MM.1S (cell line): ENCODE measurements around the gene SLC17A7.

Experiments used
- EZH2 ChIP-seq: fragments of 300-600 bp; sonication (generic); optimal IDR thresholded peaks from 2 replicates; pipeline ENCODE3; 2017; ENCODE audit warnings: low read depth, mild to moderate bottlenecking, antibody characterized with exemption, low read length, mixed read lengths
- TF ChIP-seq, protein P1 (sequence below): fragments of 300-600 bp; sonication (generic); IDR thresholded peaks from 2 replicates; pipeline ENCODE4 v1.5.1; 2016; ENCODE audit warnings: antibody characterized with exemption, low read length, mixed read lengths

DNA sequence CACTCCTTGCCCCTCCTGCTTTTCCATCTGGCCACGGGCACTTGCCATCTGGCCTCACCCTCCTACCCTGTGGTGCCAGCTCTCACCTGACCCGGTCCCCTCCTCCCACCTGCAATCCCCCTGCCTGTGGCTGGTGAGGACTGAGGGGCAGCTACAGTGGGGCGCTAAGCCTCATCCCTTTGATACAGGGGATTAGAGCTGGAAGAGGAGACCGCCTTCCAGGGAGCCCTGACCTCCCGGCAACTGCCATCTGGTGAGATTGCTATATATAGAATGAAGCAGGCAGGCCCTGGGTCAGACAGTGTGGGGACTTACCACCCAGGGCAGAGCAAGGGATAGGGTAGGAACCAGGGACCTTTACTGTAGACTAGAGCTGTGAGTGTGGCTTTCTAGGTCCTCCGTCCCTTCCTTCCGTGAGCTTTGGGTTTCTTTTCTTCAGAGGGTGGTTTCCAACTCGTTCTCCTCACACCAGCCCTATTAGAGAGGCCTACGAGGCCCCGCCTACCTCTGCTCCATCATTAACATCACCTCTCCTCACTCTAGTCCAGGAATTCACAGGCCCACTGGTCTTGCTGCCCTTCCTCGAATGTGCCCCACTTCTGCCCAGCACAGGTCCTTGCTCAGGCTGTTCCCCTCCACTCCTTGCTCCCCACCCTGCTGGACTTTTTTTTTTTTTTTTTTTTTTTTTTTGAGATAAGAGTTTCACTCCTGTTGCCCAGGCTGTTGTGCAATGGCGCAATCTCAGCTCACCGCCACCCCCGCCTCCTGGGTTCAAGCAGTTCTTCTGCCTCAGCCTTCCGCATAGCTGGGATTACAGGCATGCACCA is 45.5 kb downstream of the SLC17A7 start:
- TF ChIP-seq, protein P1, sequence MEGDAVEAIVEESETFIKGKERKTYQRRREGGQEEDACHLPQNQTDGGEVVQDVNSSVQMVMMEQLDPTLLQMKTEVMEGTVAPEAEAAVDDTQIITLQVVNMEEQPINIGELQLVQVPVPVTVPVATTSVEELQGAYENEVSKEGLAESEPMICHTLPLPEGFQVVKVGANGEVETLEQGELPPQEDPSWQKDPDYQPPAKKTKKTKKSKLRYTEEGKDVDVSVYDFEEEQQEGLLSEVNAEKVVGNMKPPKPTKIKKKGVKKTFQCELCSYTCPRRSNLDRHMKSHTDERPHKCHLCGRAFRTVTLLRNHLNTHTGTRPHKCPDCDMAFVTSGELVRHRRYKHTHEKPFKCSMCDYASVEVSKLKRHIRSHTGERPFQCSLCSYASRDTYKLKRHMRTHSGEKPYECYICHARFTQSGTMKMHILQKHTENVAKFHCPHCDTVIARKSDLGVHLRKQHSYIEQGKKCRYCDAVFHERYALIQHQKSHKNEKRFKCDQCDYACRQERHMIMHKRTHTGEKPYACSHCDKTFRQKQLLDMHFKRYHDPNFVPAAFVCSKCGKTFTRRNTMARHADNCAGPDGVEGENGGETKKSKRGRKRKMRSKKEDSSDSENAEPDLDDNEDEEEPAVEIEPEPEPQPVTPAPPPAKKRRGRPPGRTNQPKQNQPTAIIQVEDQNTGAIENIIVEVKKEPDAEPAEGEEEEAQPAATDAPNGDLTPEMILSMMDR: no peak
- TF ChIP-seq EZH2: no peak
